HG02759 (cell line): ENCODE measurements around the gene KLHL10.
"Not testable (repeated sequence)": the region's sequence is repeated elsewhere in the genome, so short reads cannot be mapped to it uniquely, and the experiment has no call there.

Experiments
- ATAC-seq: cut with Tn5 transposase; IDR thresholded peaks from one replicate; pipeline ENCODE4 v1.9.1; 2021; ENCODE audit warnings: mild to moderate bottlenecking, moderate library complexity; ENCODE audit not compliant: unreplicated experiment

Gene KLHL10

GRCh38 chr17:41849251-41849990 lies 11.8 kb downstream of the KLHL10 start:
- no peak for ATAC-seq

GRCh38 chr17:41851382-41851781 lies 13.8 kb downstream of the KLHL10 start:
- not testable (repeated sequence) for ATAC-seq

- ATAC-seq = no peak
Observed at GRCh38 chr17:41860254-41860931, 22.8 kb downstream of the KLHL10 start.

GRCh38 chr17:41863074-41863848 lies 25.6 kb downstream of the KLHL10 start:
- ATAC-seq = no peak

- ATAC-seq = no peak
Observed at GRCh38 chr17:41864498-41864835, 26.8 kb downstream of the KLHL10 start.

GRCh38 chr17:41864836-41865595 lies 27.4 kb downstream of the KLHL10 start, which contains the start of gene KLHL11:
Gene KLHL11 (minus strand): TSS chr17:41865423. CDS start chr17:41865370, 53 bp downstream.
- ATAC-seq = peak; percentile 91

GRCh38 chr17:41865596-41865893 lies 27.9 kb downstream of the KLHL10 start:
- no peak for ATAC-seq

GRCh38 chr17:41868568-41868967 lies 30.9 kb downstream of the KLHL10 start:
- no peak for ATAC-seq

GRCh38 chr17:41869426-41869825 lies 31.8 kb downstream of the KLHL10 start:
- ATAC-seq = no peak

- no peak for ATAC-seq
Observed at GRCh38 chr17:41870097-41870496, 32.5 kb downstream of the KLHL10 start.

- no peak for ATAC-seq
Observed at GRCh38 chr17:41870627-41871026, 33.0 kb downstream of the KLHL10 start.

- ATAC-seq = no peak
Observed at GRCh38 chr17:41871789-41872188, 34.2 kb downstream of the KLHL10 start.

GRCh38 chr17:41873559-41874292 lies 36.1 kb downstream of the KLHL10 start:
- ATAC-seq = no peak

- ATAC-seq = not testable (repeated sequence)
Observed at GRCh38 chr17:41874293-41874670, 36.7 kb downstream of the KLHL10 start.

- no peak for ATAC-seq
Observed at GRCh38 chr17:41880130-41880529, 42.5 kb downstream of the KLHL10 start.

- no peak for ATAC-seq
Observed at GRCh38 chr17:41882756-41883155, 45.1 kb downstream of the KLHL10 start.

GRCh38 chr17:41885733-41886132 lies 48.1 kb downstream of the KLHL10 start:
- ATAC-seq = no peak

- ATAC-seq = no peak
Observed at GRCh38 chr17:41888332-41888965, 50.8 kb downstream of the KLHL10 start.

GRCh38 chr17:41891135-41892020 lies 53.8 kb downstream of the KLHL10 start:
- ATAC-seq = no peak
